Loucy (cell line): ENCODE results near the gene PRPH.
"Not testable (repeated sequence)": the region's sequence is repeated elsewhere in the genome, so short reads cannot be mapped to it uniquely, and the experiment has no call there.

Experiments
- H2AFZ ChIP-seq: fragments of 200-600 bp; sonication (generic); 2 replicates; pipeline ENCODE4 v1.6.0; 2016; ENCODE audit warnings: antibody characterized with exemption, mild to moderate bottlenecking, low read length, moderate library complexity
- H3F3A ChIP-seq: fragments of 200-600 bp; 2 replicates; pipeline ENCODE4 v1.6.0; 2016; ENCODE audit warnings: antibody characterized with exemption, low read depth, mild to moderate bottlenecking
- H3K27me3 ChIP-seq: fragments of 200-600 bp; sonication (generic); 2 replicates; pipeline ENCODE4 v1.6.1; 2014; ENCODE audit warnings: low read length, mild to moderate bottlenecking; ENCODE audit not compliant: insufficient read depth, poor library complexity, severe bottlenecking
- H3K36me3 ChIP-seq: fragments of 200-600 bp; sonication (generic); 2 replicates; pipeline ENCODE4 v1.6.1; 2016; ENCODE audit warnings: low read length; ENCODE audit not compliant: insufficient read depth
- H3K4me1 ChIP-seq: fragments of 200-600 bp; sonication (generic); 2 replicates; pipeline ENCODE4 v1.5.1; 2014; ENCODE audit warnings: low read length, mild to moderate bottlenecking; ENCODE audit not compliant: insufficient read depth, poor library complexity, severe bottlenecking
- H3K4me2 ChIP-seq: fragments of 200-600 bp; sonication (generic); 2 replicates; pipeline ENCODE4 v1.6.0; 2014; ENCODE audit warnings: antibody characterized with exemption, low read length, low read depth, mild to moderate bottlenecking; ENCODE audit not compliant: poor library complexity, severe bottlenecking
- H3K4me3 ChIP-seq: fragments of 200-600 bp; sonication (generic); 2 replicates; pipeline ENCODE4 v1.5.1; 2014; ENCODE audit warnings: low read length, mild to moderate bottlenecking, mixed read lengths; ENCODE audit not compliant: poor library complexity, severe bottlenecking
- H3K79me2 ChIP-seq: fragments of 200-600 bp; sonication (generic); 2 replicates; pipeline ENCODE4 v1.6.1; 2014; ENCODE audit warnings: low read length; ENCODE audit not compliant: insufficient read depth
- H3K9ac ChIP-seq: fragments of 200-600 bp; sonication (generic); 2 replicates; pipeline ENCODE4 v1.6.0; 2014; ENCODE audit warnings: mild to moderate bottlenecking, low read depth, low read length, moderate library complexity; ENCODE audit not compliant: poor library complexity, severe bottlenecking
- H3K9me2 ChIP-seq: fragments of 200-600 bp; sonication (generic); replicated peaks from 2 replicates; pipeline ENCODE4 v1.6.1; 2016; ENCODE audit warnings: low read depth, low read length, mixed read lengths
- H3K9me3 ChIP-seq: fragments of 200-600 bp; sonication (generic); 2 replicates; pipeline ENCODE4 v1.6.1; 2014; ENCODE audit warnings: mild to moderate bottlenecking, antibody characterized with exemption, low read length, low read depth; ENCODE audit not compliant: insufficient read depth
- H4K20me1 ChIP-seq: fragments of 200-600 bp; sonication (generic); 2 replicates; pipeline ENCODE4 v1.6.0; 2014; ENCODE audit warnings: antibody characterized with exemption, low read length, mild to moderate bottlenecking; ENCODE audit not compliant: insufficient read depth, poor library complexity, severe bottlenecking
- EZH2phosphoT487 ChIP-seq: fragments of 200-600 bp; IDR thresholded peaks from 2 replicates; pipeline ENCODE4 v1.6.1; 2018; ENCODE audit warnings: antibody characterized with exemption, mild to moderate bottlenecking, moderate library complexity, borderline replicate concordance
- TF ChIP-seq, protein P1 (sequence below): fragments of 200-600 bp; sonication (generic); conservative IDR thresholded peaks from 2 replicates; pipeline ENCODE4 v1.5.1; 2014; ENCODE audit warnings: mild to moderate bottlenecking, antibody characterized with exemption, low read length

The PRPH gene

DNA sequence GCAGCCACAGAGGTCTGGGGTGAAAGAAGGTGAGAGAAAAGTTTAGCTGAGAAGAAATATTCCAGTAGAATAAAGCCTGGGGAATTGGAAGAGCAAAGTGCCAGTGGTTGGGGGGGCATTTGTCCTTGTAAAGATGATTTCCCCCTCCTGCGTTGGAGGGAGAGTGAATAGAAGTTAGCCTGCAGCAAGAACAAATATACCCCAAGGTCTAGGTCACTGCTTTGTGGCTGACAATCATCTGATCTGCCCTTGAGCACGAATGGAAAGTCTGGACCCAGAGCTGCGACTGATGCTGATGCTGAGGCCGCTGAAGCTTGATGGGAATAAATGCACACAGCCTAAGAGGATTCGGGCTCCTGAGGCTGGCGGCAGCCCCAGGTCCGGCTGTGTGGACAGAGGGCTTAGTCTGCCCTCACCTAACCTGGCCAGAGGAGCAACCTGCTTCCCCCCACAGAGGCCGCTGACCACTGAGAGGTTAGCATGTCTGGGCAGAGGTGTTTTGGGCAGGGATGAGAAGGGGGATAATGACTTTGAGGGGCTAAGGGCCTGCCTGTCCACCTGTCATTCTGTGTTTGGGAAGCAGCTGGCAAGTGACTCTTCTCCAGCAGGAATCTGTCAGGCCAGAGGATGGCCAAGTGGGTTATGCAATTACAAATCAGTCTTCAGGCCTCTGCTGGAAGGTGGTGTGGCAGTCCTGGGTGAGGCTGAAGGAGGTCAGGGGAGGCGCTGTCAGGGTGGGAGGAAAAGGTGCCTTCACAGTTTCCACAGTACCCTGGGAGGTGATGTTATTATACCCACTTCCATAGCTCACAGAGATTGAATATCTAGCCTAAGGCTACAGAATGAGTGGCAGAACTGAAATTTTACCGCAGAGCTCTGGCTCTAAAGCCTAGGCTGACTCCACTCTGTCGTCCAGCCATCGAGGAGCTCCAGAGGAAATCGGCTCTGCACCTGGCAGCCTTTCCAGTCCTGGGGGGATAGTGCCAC lies 18.4 kb upstream of the PRPH start:
- Histone ChIP-seq H3K9me3 (no peaks in the 10 kb centered on the region), H3K9ac (no peak overlapping the region), H3K27me3 (no peaks in the 10 kb centered on the region), H2AFZ (no peak overlapping the region), H3K4me2 (no peak overlapping the region), H3K9me2 (no peaks in the 10 kb centered on the region), H3F3A (peaks cover 2% of the 10 kb centered on the region; the same call in 1 of the 2 replicates), H3K36me3 (peaks cover 19% of the 10 kb centered on the region; the same call in 1 of the 2 replicates), H3K4me1 (no peaks in the 10 kb centered on the region), H3K79me2 (peaks cover 3% of the 10 kb centered on the region; the same call in 1 of the 2 replicates), H4K20me1 (peaks cover 2% of the 10 kb centered on the region), H3K4me3 (no peak overlapping the region)
- no peak for TF ChIP-seq EZH2phosphoT487
- TF ChIP-seq, protein P1, sequence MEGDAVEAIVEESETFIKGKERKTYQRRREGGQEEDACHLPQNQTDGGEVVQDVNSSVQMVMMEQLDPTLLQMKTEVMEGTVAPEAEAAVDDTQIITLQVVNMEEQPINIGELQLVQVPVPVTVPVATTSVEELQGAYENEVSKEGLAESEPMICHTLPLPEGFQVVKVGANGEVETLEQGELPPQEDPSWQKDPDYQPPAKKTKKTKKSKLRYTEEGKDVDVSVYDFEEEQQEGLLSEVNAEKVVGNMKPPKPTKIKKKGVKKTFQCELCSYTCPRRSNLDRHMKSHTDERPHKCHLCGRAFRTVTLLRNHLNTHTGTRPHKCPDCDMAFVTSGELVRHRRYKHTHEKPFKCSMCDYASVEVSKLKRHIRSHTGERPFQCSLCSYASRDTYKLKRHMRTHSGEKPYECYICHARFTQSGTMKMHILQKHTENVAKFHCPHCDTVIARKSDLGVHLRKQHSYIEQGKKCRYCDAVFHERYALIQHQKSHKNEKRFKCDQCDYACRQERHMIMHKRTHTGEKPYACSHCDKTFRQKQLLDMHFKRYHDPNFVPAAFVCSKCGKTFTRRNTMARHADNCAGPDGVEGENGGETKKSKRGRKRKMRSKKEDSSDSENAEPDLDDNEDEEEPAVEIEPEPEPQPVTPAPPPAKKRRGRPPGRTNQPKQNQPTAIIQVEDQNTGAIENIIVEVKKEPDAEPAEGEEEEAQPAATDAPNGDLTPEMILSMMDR, result no peak

DNA sequence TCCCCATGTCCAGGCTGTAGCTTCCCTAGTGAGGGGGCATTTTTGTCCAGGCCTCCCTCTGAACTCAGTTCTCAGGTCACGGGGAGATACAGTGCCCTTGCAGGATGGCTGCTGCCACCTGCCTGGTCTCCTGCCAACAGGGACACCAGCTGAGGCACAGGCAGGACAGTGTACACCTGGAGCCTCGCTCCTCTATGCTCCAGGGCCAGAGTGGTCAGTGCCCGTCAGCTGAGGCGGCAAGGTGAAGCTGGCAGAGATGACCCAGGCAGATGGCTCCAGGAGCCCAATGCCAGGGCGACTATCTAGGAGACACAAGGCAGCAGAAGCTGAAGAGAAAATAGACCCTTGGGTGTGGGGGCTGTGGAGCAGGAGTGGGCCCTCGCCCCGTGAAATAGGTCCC lies 17.5 kb upstream of the PRPH start:
- H2AFZ ChIP-seq, result no peak overlapping the region
- peaks cover 13% of the 10 kb centered on the region; the same call in 1 of the 2 replicates for H3K36me3 ChIP-seq
- H3K4me3 ChIP-seq, result no peak overlapping the region
- no peaks in the 10 kb centered on the region for H3K27me3 ChIP-seq
- H3K9me2 ChIP-seq, result no peaks in the 10 kb centered on the region
- no peaks in the 10 kb centered on the region for H4K20me1 ChIP-seq
- H3K4me1 ChIP-seq, result no peaks in the 10 kb centered on the region
- no peaks in the 10 kb centered on the region for H3K9me3 ChIP-seq
- H3F3A ChIP-seq, result peaks cover 2% of the 10 kb centered on the region; the same call in 1 of the 2 replicates
- no peak overlapping the region for H3K9ac ChIP-seq
- no peaks in the 10 kb centered on the region for H3K79me2 ChIP-seq
- H3K4me2 ChIP-seq, result no peak overlapping the region
- no peak for TF ChIP-seq EZH2phosphoT487
- TF ChIP-seq, protein P1, result no peak

DNA sequence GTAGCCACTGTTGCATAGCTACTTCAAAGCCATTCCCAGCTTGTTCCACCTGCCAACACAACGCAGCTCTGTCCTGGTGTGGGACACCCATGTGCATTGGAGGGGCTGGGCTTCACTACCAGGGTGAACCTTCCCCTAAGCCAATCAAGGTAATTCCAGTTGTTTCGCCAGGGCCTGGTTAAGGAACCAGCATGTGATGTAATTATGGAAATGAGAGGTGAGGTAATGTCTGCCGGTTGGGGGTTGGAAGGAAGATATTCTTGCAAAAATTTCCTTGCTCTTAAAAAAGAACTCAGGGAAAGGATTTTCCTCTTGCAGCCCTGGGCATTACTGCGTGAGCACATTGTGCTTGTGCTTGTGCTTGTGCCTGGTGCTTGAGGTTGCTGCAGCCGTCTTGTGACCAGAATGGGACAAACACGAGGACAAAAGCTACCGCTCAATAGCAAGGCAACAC lies 15.2 kb upstream of the PRPH start:
- Histone ChIP-seq H3K36me3 (no peaks in the 10 kb centered on the region), H3K4me3 (no peak overlapping the region), H4K20me1 (no peaks in the 10 kb centered on the region), H3K27me3 (no peaks in the 10 kb centered on the region), H3K4me2 (no peak overlapping the region), H3K79me2 (no peaks in the 10 kb centered on the region), H3F3A (no peaks in the 10 kb centered on the region; the same call in 1 of the 2 replicates), H3K9ac (no peak overlapping the region), H3K9me2 (no peaks in the 10 kb centered on the region), H2AFZ (no peak overlapping the region), H3K4me1 (no peaks in the 10 kb centered on the region), H3K9me3 (no peaks in the 10 kb centered on the region)
- no peak for TF ChIP-seq EZH2phosphoT487
- TF ChIP-seq, protein P1, result no peak

DNA sequence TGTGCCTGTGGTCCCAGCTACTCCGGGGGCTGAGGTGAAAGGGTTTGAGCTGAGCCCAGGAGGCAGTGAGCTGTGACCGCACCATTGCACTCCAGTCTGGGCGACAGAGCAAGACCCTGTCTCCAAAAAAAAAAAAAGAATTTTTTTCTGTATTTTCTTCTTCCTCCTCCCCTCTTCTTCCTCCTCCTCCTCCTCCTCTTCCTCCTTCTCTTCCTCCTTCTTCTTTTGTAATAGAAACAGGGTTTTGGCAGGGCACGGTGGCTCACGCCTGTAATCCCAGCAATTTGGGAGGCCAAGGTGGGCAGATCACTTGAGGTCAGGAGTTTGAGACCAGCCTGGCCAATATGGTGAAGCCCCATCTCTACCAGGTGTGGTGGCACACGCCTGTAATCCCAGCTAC lies 14.4 kb upstream of the PRPH start:
- H3K4me2 ChIP-seq, H3K4me3 ChIP-seq: not testable (repeated sequence)

More for the DNA sequence above, 14.4 kb upstream of the PRPH start:
- not testable (repeated sequence) for H3F3A ChIP-seq, H3K9ac ChIP-seq, H3K36me3 ChIP-seq, H3K9me2 ChIP-seq, H3K79me2 ChIP-seq, H4K20me1 ChIP-seq, H3K9me3 ChIP-seq, H2AFZ ChIP-seq, H3K4me1 ChIP-seq, H3K27me3 ChIP-seq
